NCI-H187 (cell line): ENCODE data around the gene NEK7.

Experiments
- DNase-seq, 2 experiments: peaks; one replicate each; lab custom pipeline; 2025; lab: John Stamatoyannopoulos, UW

The NEK7 gene

DNA sequence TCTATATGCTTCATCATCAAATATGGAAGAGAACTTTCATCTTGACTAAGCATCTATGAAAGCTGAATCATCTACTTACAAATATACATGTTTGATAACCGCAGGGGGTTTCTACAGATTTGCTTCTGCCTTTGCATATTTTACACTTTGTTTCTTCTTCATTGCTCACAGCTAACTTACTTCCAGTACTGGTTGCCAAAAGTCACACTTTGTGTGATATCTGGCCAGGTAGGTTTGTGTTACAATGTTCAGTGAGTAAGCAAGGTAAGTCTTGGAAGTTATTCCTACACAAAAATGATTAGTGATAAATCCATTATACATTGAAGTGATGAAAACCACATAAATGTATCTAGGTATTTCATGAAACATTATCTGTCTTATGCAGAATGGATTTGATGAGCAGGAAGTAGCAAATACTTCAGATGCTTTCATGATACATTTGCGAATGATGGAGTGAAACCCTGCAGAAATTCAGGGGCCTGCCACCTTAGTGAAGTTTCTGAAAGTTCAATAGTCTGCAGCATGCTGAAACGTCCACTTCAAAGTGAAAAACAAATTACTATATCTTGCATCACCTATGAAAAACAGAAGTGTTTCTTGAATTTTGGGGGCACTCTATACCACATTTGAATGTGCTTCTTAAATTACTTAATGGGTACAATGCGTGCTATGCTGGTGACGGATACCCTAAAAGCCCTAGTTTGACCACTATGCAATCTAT lies 196.3 kb downstream of the NEK7 start:
- no peak for DNase-seq

DNA sequence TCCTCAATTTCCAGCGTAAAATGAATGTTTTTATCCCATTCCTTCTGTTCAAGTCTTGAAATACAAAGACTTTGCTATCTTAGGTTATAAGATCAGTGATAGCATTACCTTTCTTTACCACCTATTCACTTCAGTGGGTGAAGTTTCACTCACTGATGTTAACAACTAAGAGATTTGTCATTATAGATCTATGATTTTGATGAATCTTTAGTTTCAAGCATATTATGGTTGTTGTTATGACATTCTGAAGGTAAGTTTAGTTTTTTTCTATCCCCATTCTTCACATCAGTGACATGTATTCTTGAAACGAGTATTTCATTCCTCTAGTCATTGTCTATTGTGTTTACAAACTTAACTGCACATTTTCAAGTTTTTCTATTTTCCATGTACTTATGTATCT lies 201.1 kb downstream of the NEK7 start:
- DNase-seq = no peak

DNA sequence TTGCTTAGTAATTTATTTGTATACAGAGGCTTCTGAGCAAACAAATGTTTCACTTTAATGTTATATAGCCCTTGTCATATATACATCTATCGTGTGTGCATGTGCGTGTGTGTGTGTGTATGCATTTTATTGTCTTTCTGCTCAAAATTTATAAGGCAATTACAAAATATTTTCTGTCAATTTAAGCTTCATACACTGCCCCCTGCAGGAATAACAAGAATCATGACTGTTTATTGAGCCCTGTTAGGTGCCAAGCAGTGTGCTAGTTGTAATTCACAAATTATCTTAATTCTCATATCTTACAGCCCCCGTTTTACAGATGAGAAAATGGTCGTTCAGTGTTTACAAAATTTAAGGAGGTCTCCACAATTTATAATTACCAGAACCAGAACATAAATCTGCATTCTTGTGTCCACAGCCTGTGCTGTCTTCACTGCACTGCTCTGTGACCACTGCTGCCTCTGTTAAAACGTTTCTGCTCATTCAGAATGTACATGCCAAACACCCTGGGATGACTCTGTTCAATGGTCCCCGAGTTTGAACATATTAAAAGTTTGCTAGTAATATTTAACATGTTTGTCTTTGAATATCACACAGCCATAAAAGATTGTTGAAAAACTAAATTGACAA lies 202.3 kb downstream of the NEK7 start:
- no peak for DNase-seq

DNA sequence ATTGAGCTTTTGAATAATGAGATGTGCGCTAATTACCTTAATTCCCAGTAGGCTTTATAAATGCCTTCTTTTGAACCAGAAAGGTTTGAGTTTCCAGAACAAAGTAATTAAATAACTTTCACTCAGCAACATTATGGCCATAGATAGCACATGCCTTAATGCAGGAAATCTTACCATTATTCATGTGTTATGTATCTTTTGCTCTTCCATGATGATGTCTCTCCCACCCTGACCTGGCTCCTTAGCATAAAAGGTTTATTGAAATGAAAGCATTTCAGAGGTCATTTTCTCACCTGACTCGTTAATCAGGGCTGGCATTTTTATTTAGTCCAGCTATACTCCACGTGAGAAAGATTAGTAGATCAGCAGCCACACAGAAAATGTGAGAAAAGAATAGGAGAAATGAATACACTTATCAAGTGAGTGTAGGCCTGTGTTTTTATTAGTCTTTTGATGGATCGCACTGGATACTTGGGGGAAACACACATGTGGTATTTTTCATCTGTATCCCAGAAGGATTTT lies 203.5 kb downstream of the NEK7 start:
- DNase-seq = no peak

DNA sequence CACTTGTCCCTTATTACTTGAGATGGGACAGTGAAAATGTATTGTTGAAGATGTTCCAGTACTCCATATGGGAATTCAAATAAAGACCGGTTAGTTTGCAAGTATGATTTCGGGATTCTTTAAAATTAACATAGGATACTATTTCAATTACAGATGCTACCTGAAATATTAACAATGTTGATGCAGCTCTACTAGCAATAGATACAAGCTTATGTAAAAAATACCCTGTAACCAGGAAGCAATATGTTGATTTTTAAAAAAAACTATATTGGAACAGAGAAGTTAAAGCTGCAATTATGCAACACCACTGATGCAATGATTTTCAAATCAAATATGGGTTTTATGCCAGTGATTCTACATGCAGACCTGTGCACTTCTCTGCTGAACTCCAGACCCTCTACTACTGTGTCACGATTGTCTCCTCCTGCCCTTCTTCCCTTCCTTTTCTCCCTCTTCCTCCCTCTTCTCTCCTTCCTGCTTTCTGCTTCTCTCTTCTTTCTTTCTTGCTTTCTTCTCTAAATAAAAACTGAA lies 204.5 kb downstream of the NEK7 start:
- no peak for DNase-seq

DNA sequence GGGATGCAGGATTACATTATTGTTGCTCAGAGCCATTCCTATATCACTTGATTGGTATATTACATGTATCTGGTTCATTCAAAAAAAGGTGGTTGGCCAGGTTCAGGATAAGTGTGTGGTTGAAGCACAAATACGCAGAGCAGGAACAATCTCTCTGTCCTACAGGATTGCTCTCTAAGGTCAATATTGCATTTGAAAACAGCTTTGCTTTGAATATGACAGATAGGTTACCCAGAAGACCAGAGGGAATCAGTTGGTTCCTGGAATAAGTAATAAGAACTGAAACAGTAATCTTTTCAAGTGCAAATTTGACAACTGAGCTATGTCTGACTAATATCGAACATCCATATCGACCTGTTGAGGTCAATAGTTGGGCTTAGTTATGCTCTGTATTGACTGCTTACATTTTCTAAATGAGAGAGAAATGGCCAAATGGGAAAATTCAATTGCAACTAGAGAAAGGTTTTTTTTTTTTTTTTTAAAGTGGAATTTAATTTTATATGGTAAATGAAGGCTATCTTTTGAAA lies 206.9 kb downstream of the NEK7 start:
- no peak for DNase-seq

DNA sequence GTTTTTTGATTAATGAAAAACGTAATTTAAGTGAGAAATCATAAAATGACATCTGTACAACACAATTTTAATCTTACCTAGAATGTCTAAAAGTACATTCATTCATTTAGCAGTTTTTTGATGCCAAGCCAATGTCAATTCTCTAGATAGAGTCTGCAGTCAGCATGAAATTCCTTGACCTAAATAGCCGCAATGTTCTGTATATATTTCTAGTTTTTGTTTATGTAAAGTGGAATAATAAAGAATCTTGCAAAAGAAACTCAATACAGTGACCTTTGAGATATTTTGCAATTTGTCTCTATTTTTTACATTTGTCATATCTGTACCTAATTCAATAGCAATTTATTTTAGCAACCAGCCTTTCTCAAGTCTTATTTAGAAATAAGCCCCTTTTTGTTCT lies 207.7 kb downstream of the NEK7 start:
- no peak for DNase-seq

DNA sequence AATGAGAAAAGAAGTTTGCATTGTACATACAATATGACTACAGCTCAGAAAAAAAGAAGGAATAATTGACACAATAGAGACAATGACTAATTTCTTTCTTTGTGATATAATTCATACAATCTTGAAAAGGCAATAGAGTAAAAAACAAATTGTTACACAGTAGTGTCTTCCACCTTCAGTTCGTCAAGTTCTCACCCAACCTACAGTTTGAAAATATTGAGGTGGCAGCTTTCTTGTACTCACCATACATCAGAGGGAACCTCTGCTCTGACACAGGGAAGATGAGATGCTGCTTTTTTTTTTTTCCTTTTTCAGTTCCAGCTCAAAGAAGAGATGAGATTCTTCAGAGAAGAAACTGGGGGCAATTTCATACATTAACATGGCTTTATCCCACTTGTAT lies 210.5 kb downstream of the NEK7 start:
- DNase-seq = no peak

DNA sequence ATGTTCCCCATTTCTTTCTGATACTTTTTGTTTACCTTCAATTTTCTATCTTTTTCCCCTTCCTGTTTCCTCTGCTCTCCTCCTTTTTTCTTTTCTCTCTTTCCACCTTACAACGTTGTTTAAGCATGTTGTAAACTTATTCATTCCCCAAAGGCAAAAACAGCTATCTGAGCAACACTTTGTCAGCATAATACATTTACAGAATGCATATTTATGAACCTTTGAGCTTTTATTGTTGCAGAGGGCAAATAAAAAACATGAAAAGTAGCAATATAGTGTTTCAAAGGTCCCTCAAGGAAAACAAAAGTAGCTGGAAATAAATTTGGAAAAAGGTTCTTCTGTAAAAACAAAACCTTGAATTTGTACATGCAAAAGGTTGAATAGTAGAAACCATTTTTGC lies 214.2 kb downstream of the NEK7 start:
- no peak for DNase-seq
